ENCODE data around the gene RAB37.

RAB37 gene

GRCh38 chr17:74748529-74749278, 11.6 kb downstream of the RAB37 start, which contains the start of gene NHERF1:
Gene NHERF1 (plus strand): TSS chr17:74748628. CDS start chr17:74748847, 219 bp downstream.
- DNase-seq (ENCODE audit: low read depth), result peak; percentile 65
- TF ChIP-seq CTCF (IDR thresholded peaks at IDR 0.05; ENCODE audit: low read depth, low read length, missing control alignments), result peak; percentile 28
- peak within 1 kb of the TSS; percentile 92 for H3K4me3 ChIP-seq (ENCODE audit: low read depth, low read length)

DNA sequence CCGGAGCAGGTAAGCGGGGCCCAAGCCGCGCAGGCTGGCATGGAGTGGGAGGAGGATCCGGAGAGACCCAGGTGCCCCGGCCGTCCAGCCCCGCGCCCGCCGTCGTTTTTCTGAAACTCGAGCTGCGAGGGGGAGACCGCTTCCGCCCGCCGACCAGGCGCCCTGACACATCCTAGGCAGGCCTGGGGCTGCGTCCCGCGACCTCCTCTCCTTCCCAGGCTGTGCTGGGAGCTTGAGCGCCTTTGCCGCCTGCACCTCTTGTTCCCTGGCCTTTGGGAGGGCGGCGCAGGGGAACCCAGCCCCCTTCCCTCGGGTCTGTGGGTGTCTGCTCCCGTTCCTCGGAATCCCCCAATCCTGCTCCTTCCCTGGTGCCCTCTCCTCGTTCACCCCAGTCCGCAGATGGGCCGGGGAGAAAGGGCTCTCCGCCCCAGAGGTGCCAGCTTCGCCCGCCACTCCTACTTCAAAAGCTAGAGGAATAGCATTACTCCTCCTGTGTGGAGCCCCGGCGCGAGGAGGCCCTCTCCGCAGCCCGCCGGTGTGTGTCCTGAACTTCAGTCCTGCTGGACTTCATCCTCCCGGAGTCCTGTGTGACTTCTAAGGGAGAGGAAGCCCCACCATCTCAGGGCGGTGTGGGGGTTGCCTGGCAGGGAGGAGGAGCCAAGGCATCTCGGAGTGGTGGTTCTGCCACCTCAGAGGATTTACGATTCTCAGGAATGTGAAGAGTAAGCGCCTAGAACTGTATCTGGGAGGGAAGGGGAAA, 12.4 kb downstream of the RAB37 start:
- DNase-seq (ENCODE audit: low read depth), result no peak
- no peak for TF ChIP-seq CTCF (IDR thresholded peaks at IDR 0.05; ENCODE audit: low read depth, low read length, missing control alignments)
- H3K4me3 ChIP-seq (ENCODE audit: low read depth, low read length), result peak overlapping the region; percentile 92

DNA sequence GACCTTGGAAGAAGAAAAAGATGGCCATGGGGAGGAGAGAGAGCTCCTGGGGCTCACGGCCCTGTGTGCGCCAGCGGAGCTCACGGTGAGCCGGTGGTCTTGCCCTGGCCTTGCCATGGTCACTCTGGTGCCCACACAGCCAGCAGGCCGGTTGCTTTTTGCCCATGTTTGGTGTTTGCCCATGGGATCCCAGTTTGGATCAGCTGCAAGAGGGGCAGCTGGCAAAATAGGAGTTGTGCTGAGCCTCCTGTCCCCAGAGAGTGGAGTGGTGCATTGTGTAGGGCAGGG, 12.9 kb downstream of the RAB37 start:
- no peak for DNase-seq (ENCODE audit: low read depth)
- TF ChIP-seq CTCF (IDR thresholded peaks at IDR 0.05; ENCODE audit: low read depth, low read length, missing control alignments), result no peak
- peak overlapping the region; percentile 92 for H3K4me3 ChIP-seq (ENCODE audit: low read depth, low read length)

GRCh38 chr17:74750327-74751069, 13.4 kb downstream of the RAB37 start:
- no peak for DNase-seq (ENCODE audit: low read depth)
- peak overlapping the region; percentile 92 for H3K4me3 ChIP-seq (ENCODE audit: low read depth, low read length)
- peak; percentile 1 for TF ChIP-seq CTCF (IDR thresholded peaks at IDR 0.05; ENCODE audit: low read depth, low read length, missing control alignments)

DNA sequence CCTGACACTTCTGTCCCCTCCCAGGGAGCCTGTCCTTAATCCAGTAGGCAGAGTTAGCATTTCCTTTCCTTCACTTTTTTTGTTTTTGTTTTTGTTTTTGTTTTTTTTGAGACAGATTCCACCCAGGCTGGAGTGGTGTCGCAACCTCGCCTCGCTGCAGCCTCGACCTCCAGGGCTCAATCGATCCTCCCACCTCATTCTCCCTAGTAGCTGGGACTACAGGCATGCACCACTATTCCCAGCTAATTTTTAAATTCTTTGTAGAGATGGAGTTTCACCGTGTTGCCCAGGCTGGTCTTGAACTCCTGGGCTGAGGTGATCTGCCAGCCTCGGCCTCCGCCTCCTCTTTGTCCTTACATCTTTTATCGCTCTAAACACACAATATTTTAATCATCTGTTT, 15.4 kb downstream of the RAB37 start:
- no peak overlapping the region for H3K4me3 ChIP-seq (ENCODE audit: low read depth, low read length)
- no peak for DNase-seq (ENCODE audit: low read depth)
- no peak for TF ChIP-seq CTCF (IDR thresholded peaks at IDR 0.05; ENCODE audit: low read depth, low read length, missing control alignments)

DNA sequence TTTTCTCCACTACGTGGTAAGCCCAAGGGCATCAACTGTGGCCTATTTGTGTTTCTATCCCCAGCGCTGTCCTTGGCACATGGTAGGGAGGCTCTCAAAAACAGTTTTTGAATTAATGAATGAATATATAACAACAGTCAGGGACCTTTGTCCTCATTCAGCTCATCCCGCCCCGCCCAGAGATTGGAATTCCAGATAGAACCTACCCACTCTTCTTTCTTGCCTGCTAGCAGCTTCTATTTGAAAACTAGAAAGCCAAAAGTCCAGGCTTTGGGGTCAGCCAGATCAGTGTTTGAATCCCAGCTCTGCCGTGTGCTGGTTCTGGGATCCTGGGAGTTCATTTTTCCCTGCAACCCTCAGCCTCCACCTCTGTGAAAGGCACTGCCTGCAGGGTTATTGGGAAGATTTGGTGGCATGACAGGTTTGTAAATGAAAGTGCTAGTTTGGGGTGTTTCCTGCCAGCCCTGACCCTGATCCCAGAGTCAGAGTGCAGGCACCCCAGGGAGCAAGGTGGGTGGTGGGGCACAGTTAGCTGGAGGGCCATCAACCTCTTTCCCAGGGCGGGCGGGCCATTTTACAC, 15.9 kb downstream of the RAB37 start:
- DNase-seq (ENCODE audit: low read depth), result no peak
- no peak for TF ChIP-seq CTCF (IDR thresholded peaks at IDR 0.05; ENCODE audit: low read depth, low read length, missing control alignments)
- H3K4me3 ChIP-seq (ENCODE audit: low read depth, low read length), result no peak overlapping the region
